ENCODE data around the gene SLC25A31.

SLC25A31 gene

DNA sequence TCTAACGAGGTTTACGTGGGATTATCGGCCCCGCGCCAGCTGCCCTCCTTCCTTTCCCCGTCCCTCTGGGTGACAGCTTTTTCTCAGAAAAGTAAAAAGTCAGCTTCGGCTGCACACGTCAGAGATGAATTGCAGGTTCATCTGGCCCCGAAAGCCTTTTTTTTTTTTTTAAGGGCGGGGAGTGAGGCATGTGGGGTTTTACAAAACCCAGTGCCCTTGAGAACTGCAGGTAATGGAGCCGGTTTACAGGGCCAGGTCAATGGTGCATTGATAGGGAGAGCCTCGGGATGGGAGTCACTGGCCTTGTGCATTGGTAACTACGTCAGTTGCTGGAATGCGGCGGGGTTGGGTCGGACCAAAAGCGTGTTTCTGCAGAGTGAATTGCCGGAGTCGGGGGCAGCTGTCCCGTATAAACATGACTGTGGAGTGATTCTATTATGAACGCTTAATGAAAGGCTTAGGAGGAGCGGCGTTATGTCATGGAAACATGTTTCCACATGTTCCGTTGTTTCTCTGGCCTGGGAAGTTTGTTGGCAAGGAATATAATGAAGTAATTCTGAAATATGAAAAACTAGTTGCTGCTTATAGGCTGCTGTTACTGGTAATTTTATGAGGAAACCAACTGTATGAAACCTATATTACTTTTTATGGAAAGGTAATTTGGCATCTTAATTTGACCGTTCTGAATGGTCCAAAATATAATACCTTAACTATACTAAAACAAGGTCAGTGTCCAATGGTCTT is 53.0 kb downstream of the SLC25A31 start:
- peak overlapping the region; percentile 97 for H3K4me2 ChIP-seq (ENCODE audit: insufficient read depth, low read length, poor library complexity, severe bottlenecking)
- WGBS, 2 donors (ENCODE audit: extremely low coverage in 2 of 2, insufficient read length in 2 of 2, insufficient replicate concordance in 1 of 2) = no CpG with 5 or more reads among the region's 25 CpGs
- peaks cover 0 to 25% (median 0%) of the 10 kb centered on the region in 3 experiments for H3K27me3 ChIP-seq (ENCODE audit: control insufficient read depth in 3 of 3, insufficient read depth in 3 of 3, low read depth in 1 of 3, low read length in 3 of 3)

GRCh38 chr4:127783955-127784770 is 54.0 kb downstream of the SLC25A31 start:
- no peak overlapping the region for H3K18ac ChIP-seq (ENCODE audit: low read length)
- H4K91ac ChIP-seq (ENCODE audit: low read depth, low read length, poor library complexity) = no peak overlapping the region
- no peak for DNase-seq (ENCODE audit: low spot score)
- H2BK5ac ChIP-seq (ENCODE audit: low read length) = no peak overlapping the region
- H3K36me3 ChIP-seq (replicated peaks in 1 of 2; ENCODE audit: control insufficient read depth in 2 of 2, insufficient read depth in 2 of 2, low read length in 2 of 2) = no peaks in the 10 kb centered on the region
- H3K4ac ChIP-seq (ENCODE audit: low read length) = no peak overlapping the region
- no peak overlapping the region for H2AK5ac ChIP-seq (ENCODE audit: low read depth, low read length)
- H3K9me3 ChIP-seq (replicated peaks in 1 of 2; ENCODE audit: control insufficient read depth in 2 of 2, insufficient read depth in 1 of 2, low read depth in 1 of 2, low read length in 2 of 2) = peaks cover 0 to 7% of the 10 kb centered on the region in 2 donors
- H3K23ac ChIP-seq (ENCODE audit: low read depth, low read length, poor library complexity) = no peak overlapping the region
- no peak overlapping the region for H3K14ac ChIP-seq (ENCODE audit: low read length)
- H3K79me1 ChIP-seq (ENCODE audit: low read depth, low read length) = no peaks in the 10 kb centered on the region
- WGBS, 2 donors (ENCODE audit: extremely low coverage in 2 of 2, insufficient read length in 2 of 2, insufficient replicate concordance in 1 of 2) = no CpG with 5 or more reads among the region's 9 CpGs
- no peak overlapping the region for H3K27ac ChIP-seq (replicated peaks; ENCODE audit: low read length)
- peak overlapping the region; percentile 90 for H2AFZ ChIP-seq (ENCODE audit: low read length)
- no peak overlapping the region for H3K4me2 ChIP-seq (ENCODE audit: insufficient read depth, low read length, poor library complexity, severe bottlenecking)
- peaks cover 0 to 25% (median 0%) of the 10 kb centered on the region in 3 experiments for H3K27me3 ChIP-seq (ENCODE audit: control insufficient read depth in 3 of 3, insufficient read depth in 3 of 3, low read depth in 1 of 3, low read length in 3 of 3)
- no peak overlapping the region for H2BK12ac ChIP-seq (ENCODE audit: low read length)
- no peak overlapping the region for H3K9ac ChIP-seq (ENCODE audit: low read depth, low read length, poor library complexity)
- H3K4me3 ChIP-seq (ENCODE audit: low read length in 2 of 2) = peak overlapping the region in 1 of 2 donors; percentile 83
- H3K4me1 ChIP-seq (ENCODE audit: control insufficient read depth in 2 of 2, insufficient read depth in 1 of 2, low read depth in 1 of 2, low read length in 2 of 2) = peaks cover 0 to 4% of the 10 kb centered on the region in 2 donors
- H2BK15ac ChIP-seq (ENCODE audit: low read length) = no peak overlapping the region
- no peak overlapping the region for H4K8ac ChIP-seq (ENCODE audit: low read depth, low read length)
- H2BK120ac ChIP-seq (ENCODE audit: low read depth, low read length) = no peak overlapping the region

More for the DNA sequence above, 53.0 kb downstream of the SLC25A31 start:
- Histone ChIP-seq H3K4ac (ENCODE audit: low read length) (no peak overlapping the region), H3K23ac (ENCODE audit: low read depth, low read length, poor library complexity) (no peak overlapping the region), H2AFZ (ENCODE audit: low read length) (peak overlapping the region; percentile 90), H3K4me1 (ENCODE audit: control insufficient read depth in 2 of 2, insufficient read depth in 1 of 2, low read depth in 1 of 2, low read length in 2 of 2) (peaks cover 0 to 5% of the 10 kb centered on the region in 2 donors), H4K91ac (ENCODE audit: low read depth, low read length, poor library complexity) (no peak overlapping the region), H2BK120ac (ENCODE audit: low read depth, low read length) (no peak overlapping the region), H2BK12ac (ENCODE audit: low read length) (no peak overlapping the region), H3K27ac (replicated peaks; ENCODE audit: low read length) (no peak overlapping the region), H3K9ac (ENCODE audit: low read depth, low read length, poor library complexity) (no peak overlapping the region), H3K79me1 (ENCODE audit: low read depth, low read length) (no peaks in the 10 kb centered on the region), H2AK5ac (ENCODE audit: low read depth, low read length) (no peak overlapping the region), H3K14ac (ENCODE audit: low read length) (no peak overlapping the region), H3K9me3 (replicated peaks in 1 of 2; ENCODE audit: control insufficient read depth in 2 of 2, insufficient read depth in 1 of 2, low read depth in 1 of 2, low read length in 2 of 2) (peaks cover 0 to 3% of the 10 kb centered on the region in 2 donors), H2BK15ac (ENCODE audit: low read length) (no peak overlapping the region), H3K18ac (ENCODE audit: low read length) (no peak overlapping the region), H3K4me3 (ENCODE audit: low read length in 2 of 2) (peak overlapping the region; percentile 83), H4K8ac (ENCODE audit: low read depth, low read length) (no peak overlapping the region), H3K36me3 (replicated peaks in 1 of 2; ENCODE audit: control insufficient read depth in 2 of 2, insufficient read depth in 2 of 2, low read length in 2 of 2) (no peaks in the 10 kb centered on the region), H2BK5ac (ENCODE audit: low read length) (no peak overlapping the region)
- peak; percentile 17 for DNase-seq (ENCODE audit: low spot score)

- Histone ChIP-seq H2BK120ac (ENCODE audit: low read depth, low read length) (no peak overlapping the region), H3K4me3 (ENCODE audit: low read length in 2 of 2) (no peak overlapping the region), H3K14ac (ENCODE audit: low read length) (no peak overlapping the region), H2BK5ac (ENCODE audit: low read length) (no peak overlapping the region), H3K4me1 (ENCODE audit: control insufficient read depth in 2 of 2, insufficient read depth in 1 of 2, low read depth in 1 of 2, low read length in 2 of 2) (peaks cover 0 to 2% of the 10 kb centered on the region in 2 donors), H3K18ac (ENCODE audit: low read length) (no peak overlapping the region), H2BK12ac (ENCODE audit: low read length) (no peak overlapping the region), H3K36me3 (replicated peaks in 1 of 2; ENCODE audit: control insufficient read depth in 2 of 2, insufficient read depth in 2 of 2, low read length in 2 of 2) (no peaks in the 10 kb centered on the region), H3K27ac (replicated peaks; ENCODE audit: low read length) (no peak overlapping the region), H3K9me3 (replicated peaks in 1 of 2; ENCODE audit: control insufficient read depth in 2 of 2, insufficient read depth in 1 of 2, low read depth in 1 of 2, low read length in 2 of 2) (peaks cover 0 to 7% of the 10 kb centered on the region in 2 donors), H2AFZ (ENCODE audit: low read length) (no peak overlapping the region), H2AK5ac (ENCODE audit: low read depth, low read length) (no peak overlapping the region), H3K27me3 (ENCODE audit: control insufficient read depth in 3 of 3, insufficient read depth in 3 of 3, low read depth in 1 of 3, low read length in 3 of 3) (peaks cover 0 to 5% (median 0%) of the 10 kb centered on the region in 3 experiments), H4K8ac (ENCODE audit: low read depth, low read length) (no peak overlapping the region), H4K91ac (ENCODE audit: low read depth, low read length, poor library complexity) (no peak overlapping the region), H3K23ac (ENCODE audit: low read depth, low read length, poor library complexity) (no peak overlapping the region), H3K4me2 (ENCODE audit: insufficient read depth, low read length, poor library complexity, severe bottlenecking) (no peak overlapping the region), H2BK15ac (ENCODE audit: low read length) (no peak overlapping the region), H3K9ac (ENCODE audit: low read depth, low read length, poor library complexity) (no peak overlapping the region), H3K4ac (ENCODE audit: low read length) (no peak overlapping the region), H3K79me1 (ENCODE audit: low read depth, low read length) (no peaks in the 10 kb centered on the region)
- WGBS, 2 donors (ENCODE audit: extremely low coverage in 2 of 2, insufficient read length in 2 of 2, insufficient replicate concordance in 1 of 2) = no CpG with 5 or more reads among the region's 2 CpGs
- no peak for DNase-seq (ENCODE audit: low spot score)
These were observed 58.3 kb downstream of the SLC25A31 start for GRCh38 chr4:127788517-127788916.

DNA sequence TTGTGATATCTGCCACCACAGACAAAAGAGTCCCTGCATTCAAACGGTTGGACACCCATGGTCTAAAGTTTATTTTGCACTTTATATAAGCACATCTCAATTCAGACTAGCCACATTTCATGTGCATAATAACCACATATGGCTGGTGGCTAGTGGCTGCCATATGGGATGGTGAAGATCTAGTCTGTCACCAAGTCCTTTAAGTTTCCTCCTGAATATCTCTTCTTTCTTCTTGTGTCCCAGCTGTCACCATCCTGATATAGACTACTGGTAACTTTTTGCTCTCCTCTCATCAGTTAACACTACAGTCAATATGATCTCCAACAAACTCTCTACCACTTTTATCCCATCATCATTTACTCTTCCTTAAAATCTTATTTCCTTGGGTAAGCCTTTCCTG is 61.2 kb downstream of the SLC25A31 start:
- Histone ChIP-seq H2BK120ac (ENCODE audit: low read depth, low read length) (no peak overlapping the region), H3K23ac (ENCODE audit: low read depth, low read length, poor library complexity) (no peak overlapping the region), H3K4me1 (ENCODE audit: control insufficient read depth in 2 of 2, insufficient read depth in 1 of 2, low read depth in 1 of 2, low read length in 2 of 2) (no peaks in the 10 kb centered on the region), H4K8ac (ENCODE audit: low read depth, low read length) (no peak overlapping the region), H3K4ac (ENCODE audit: low read length) (no peak overlapping the region), H3K18ac (ENCODE audit: low read length) (no peak overlapping the region), H3K27me3 (ENCODE audit: control insufficient read depth in 3 of 3, insufficient read depth in 3 of 3, low read depth in 1 of 3, low read length in 3 of 3) (no peaks in the 10 kb centered on the region), H3K14ac (ENCODE audit: low read length) (no peak overlapping the region), H3K36me3 (replicated peaks in 1 of 2; ENCODE audit: control insufficient read depth in 2 of 2, insufficient read depth in 2 of 2, low read length in 2 of 2) (peaks cover 0 to 9% of the 10 kb centered on the region in 2 donors), H2BK12ac (ENCODE audit: low read length) (no peak overlapping the region), H3K9ac (ENCODE audit: low read depth, low read length, poor library complexity) (no peak overlapping the region), H2AFZ (ENCODE audit: low read length) (no peak overlapping the region), H3K4me2 (ENCODE audit: insufficient read depth, low read length, poor library complexity, severe bottlenecking) (no peak overlapping the region), H2BK15ac (ENCODE audit: low read length) (no peak overlapping the region), H3K27ac (replicated peaks; ENCODE audit: low read length) (no peak overlapping the region), H2AK5ac (ENCODE audit: low read depth, low read length) (no peak overlapping the region), H4K91ac (ENCODE audit: low read depth, low read length, poor library complexity) (no peak overlapping the region), H3K79me1 (ENCODE audit: low read depth, low read length) (no peaks in the 10 kb centered on the region), H2BK5ac (ENCODE audit: low read length) (no peak overlapping the region), H3K4me3 (ENCODE audit: low read length in 2 of 2) (no peak overlapping the region), H3K9me3 (replicated peaks in 1 of 2; ENCODE audit: control insufficient read depth in 2 of 2, insufficient read depth in 1 of 2, low read depth in 1 of 2, low read length in 2 of 2) (peaks cover 0 to 7% of the 10 kb centered on the region in 2 donors)
- no peak for DNase-seq (ENCODE audit: low spot score)
- WGBS, 2 donors (ENCODE audit: extremely low coverage in 2 of 2, insufficient read length in 2 of 2, insufficient replicate concordance in 1 of 2) = no CpG with 5 or more reads among the region's 1 CpG
